SK-N-SH (cell line): ENCODE measurements around the gene MCF2L. TPM values are rescaled to one million over a fixed set of nuclear protein-coding genes. Genes with fewer than 3 reads are reported as not detected.

Experiments used
- CTCF ChIA-PET: fragments of 300-600, 350-600 bp; formaldehyde crosslinking; extraction: SDS; loops from one replicate; lab custom pipeline; 2021; lab: Yijun Ruan, JAX
- POLR2A ChIA-PET: fragments of 350-600 bp; sonication (Branson Sonifier 250); formaldehyde crosslinking; extraction: SDS; loops from one replicate; lab custom pipeline; 2020; ENCODE audit warnings: antibody characterized with exemption, inconsistent platforms; lab: Yijun Ruan, JAX
- DNase-seq: peaks from one replicate; pipeline ENCODE4 v3.0.0; 2012
- H2AFZ ChIP-seq: fragments of 200-600 bp; sonication (generic); 2 replicates; pipeline ENCODE4 v1.8.1; 2016; ENCODE audit warnings: antibody characterized with exemption, mild to moderate bottlenecking, low read depth
- H3F3A ChIP-seq: fragments of 200-600 bp; sonication (generic); replicated peaks from 2 replicates; pipeline ENCODE3; 2016; ENCODE audit warnings: antibody characterized with exemption, mild to moderate bottlenecking; ENCODE audit not compliant: insufficient read depth
- H3K27ac ChIP-seq, 2 experiments: fragments of 200-500 bp in 1 of 2; fragments of 200-600 bp in 1 of 2; sonication (Bioruptor generic) in 1 of 2; sonication (generic), shearing (Covaris generic) in 1 of 2; 2 replicates each; pipeline versions ENCODE4 v1.5.1 to v1.6.1; 2014 to 2016; ENCODE audit warnings: low read depth in 2 of 2, inconsistent platforms in 1 of 2, low read length in 1 of 2, mild to moderate bottlenecking in 1 of 2, mixed read lengths in 1 of 2
- H3K27me3 ChIP-seq: fragments of 200-600 bp; sonication (generic), shearing (Covaris generic); 2 replicates; pipeline ENCODE4 v1.6.1; 2016; ENCODE audit warnings: mixed run types; ENCODE audit not compliant: insufficient read depth
- H3K36me3 ChIP-seq, 2 experiments: fragments of 200-500 bp in 1 of 2; fragments of 200-600 bp in 1 of 2; sonication (Bioruptor generic) in 1 of 2; sonication (generic) in 1 of 2; replicated peaks in 1 of 2; 2 replicates each; pipeline versions ENCODE3 to v1.5.1; 2014 to 2016; ENCODE audit warnings: low read length in 1 of 2, mild to moderate bottlenecking in 1 of 2; ENCODE audit not compliant: insufficient read depth in 2 of 2, control insufficient read depth in 1 of 2
- H3K4me1 ChIP-seq, 2 experiments: fragments of 200-500 bp in 1 of 2; fragments of 200-600 bp in 1 of 2; sonication (Bioruptor generic) in 1 of 2; sonication (generic), shearing (Covaris generic) in 1 of 2; 2 replicates each; pipeline versions ENCODE4 v1.5.1 to v1.6.1; 2014 to 2016; ENCODE audit warnings: low read depth in 1 of 2, low read length in 1 of 2, mixed run types in 1 of 2; ENCODE audit not compliant: insufficient read depth in 2 of 2, control insufficient read depth in 1 of 2
- H3K4me2 ChIP-seq: fragments of 200-600 bp; sonication (generic), shearing (Covaris generic); 2 replicates; pipeline ENCODE4 v1.6.1; 2017; ENCODE audit warnings: mixed run types
- H3K4me3 ChIP-seq, 2 experiments: fragments of 200-500 bp in 1 of 2; fragments of 200-600 bp in 1 of 2; sonication (Bioruptor generic) in 1 of 2; sonication (generic), shearing (Covaris generic) in 1 of 2; 2 replicates each; pipeline versions ENCODE4 v1.5.1 to v1.8.1; 2014 to 2016; ENCODE audit warnings: low read depth in 2 of 2, inconsistent platforms in 1 of 2, low read length in 1 of 2, mild to moderate bottlenecking in 1 of 2, mixed read lengths in 1 of 2, moderate library complexity in 1 of 2
- H3K79me2 ChIP-seq: fragments of 200-600 bp; sonication (generic); 2 replicates; pipeline ENCODE4 v1.8.1; 2017; ENCODE audit warnings: mild to moderate bottlenecking; ENCODE audit not compliant: insufficient read depth
- H3K9ac ChIP-seq: fragments of 200-600 bp; sonication (generic); 2 replicates; pipeline ENCODE4 v1.6.1; 2017; ENCODE audit warnings: mixed run types
- H3K9me2 ChIP-seq: fragments of 200-600 bp; sonication (generic); 2 replicates; pipeline ENCODE4 v1.6.1; 2017; ENCODE audit warnings: mixed run types
- H3K9me3 ChIP-seq: fragments of 200-600 bp; sonication (generic); 2 replicates; pipeline ENCODE4 v1.6.1; 2017; ENCODE audit warnings: mixed run types, mild to moderate bottlenecking, moderate library complexity
- H4K20me1 ChIP-seq: fragments of 200-600 bp; sonication (generic); 2 replicates; pipeline ENCODE4 v1.6.1; 2017; ENCODE audit warnings: mild to moderate bottlenecking, mixed run types; ENCODE audit not compliant: insufficient read depth
- CHD2 ChIP-seq: fragments of 150-350 bp; IDR thresholded peaks from 2 replicates; pipeline ENCODE4 v1.6.1; 2018; ENCODE audit warnings: low read length; ENCODE audit not compliant: partially characterized antibody
- CTCF ChIP-seq: fragments of 200-600 bp; sonication (generic); IDR thresholded peaks from 2 replicates; pipeline ENCODE4 v1.6.1; 2017; ENCODE audit warnings: antibody characterized with exemption, mild to moderate bottlenecking, moderate library complexity
- ELF1 ChIP-seq: IDR thresholded peaks from 2 replicates; pipeline ENCODE4 v1.4.0; 2012
- EP300 ChIP-seq, 2 experiments: IDR thresholded peaks; 2 replicates each; pipeline versions ENCODE4 v1.4.0 to v1.6.1; 2012; ENCODE audit warnings: borderline replicate concordance in 1 of 2, low read depth in 1 of 2, low read length in 1 of 2
- FOXJ3 ChIP-seq: sonication (generic); formaldehyde crosslinking; IDR thresholded peaks from 2 replicates; pipeline ENCODE4 v1.5.1; 2020; ENCODE audit warnings: mild to moderate bottlenecking, missing genetic modification reagents
- FOXM1 ChIP-seq: IDR thresholded peaks from 2 replicates; pipeline ENCODE4 v1.4.0; 2012; ENCODE audit warnings: low read depth, mild to moderate bottlenecking
- GABPA ChIP-seq: IDR thresholded peaks from 2 replicates; pipeline ENCODE4 v1.4.0; 2012; ENCODE audit warnings: low read depth, mild to moderate bottlenecking
- JUND ChIP-seq: IDR thresholded peaks from 2 replicates; pipeline ENCODE4 v1.4.0; 2012
- MAX ChIP-seq: IDR thresholded peaks from 2 replicates; pipeline ENCODE4 v1.4.0; 2012; ENCODE audit warnings: low read depth
- MEF2A ChIP-seq: IDR thresholded peaks from 2 replicates; pipeline ENCODE4 v1.4.0; 2012; ENCODE audit warnings: low read depth, borderline replicate concordance
- PBX3 ChIP-seq: IDR thresholded peaks from 2 replicates; pipeline ENCODE4; 2012
- POLR2AphosphoS5 ChIP-seq: IDR thresholded peaks from 2 replicates; pipeline ENCODE4 v1.6.1; 2012; ENCODE audit warnings: low read depth, low read length
- REST ChIP-seq: IDR thresholded peaks from 2 replicates; pipeline ENCODE4 v1.6.1; 2012; ENCODE audit warnings: mild to moderate bottlenecking, low read depth, low read length, moderate library complexity
- RFX5 ChIP-seq: IDR thresholded peaks from 2 replicates; pipeline ENCODE4 v1.6.1; 2012; ENCODE audit warnings: mild to moderate bottlenecking, improper control_type of control experiment, low read length
- RXRA ChIP-seq: IDR thresholded peaks from 2 replicates; pipeline ENCODE4 v1.4.0; 2012; ENCODE audit warnings: low read depth, mild to moderate bottlenecking, borderline replicate concordance
- SMC3 ChIP-seq: IDR thresholded peaks from 2 replicates; pipeline ENCODE4 v1.6.1; 2012; ENCODE audit warnings: low read depth, low read length, improper control_type of control experiment
- TAF1 ChIP-seq: IDR thresholded peaks from 2 replicates; pipeline ENCODE4 v1.6.1; 2012; ENCODE audit warnings: low read depth, mild to moderate bottlenecking, low read length, moderate library complexity, borderline replicate concordance
- TCF12 ChIP-seq: IDR thresholded peaks from 2 replicates; pipeline ENCODE4 v1.4.0; 2012
- TEAD4 ChIP-seq: IDR thresholded peaks from 2 replicates; pipeline ENCODE4 v1.4.0; 2012; ENCODE audit warnings: mild to moderate bottlenecking, borderline replicate concordance; ENCODE audit not compliant: insufficient read depth
- USF2 ChIP-seq: fragments of 150-350 bp; IDR thresholded peaks from 2 replicates; pipeline ENCODE4 v1.6.1; 2017; ENCODE audit warnings: antibody characterized with exemption, low read length, low read depth, borderline replicate concordance
- WGBS: methylation state at CpG from one replicate; pipeline ENCODE4 v1.1.6; 2017; ENCODE audit warnings: low lambda C conversion rate; 5-methylcytosine and 5-hydroxymethylcytosine counted together
- polyA plus RNA-seq, 3 experiments: library from polyadenylated mRNA; depleted of rRNA; stranded (reverse); fragments of >200 nt; gene quantifications; 2 replicates each; pipeline ENCODE4 v1.2.3, GENCODE V29; 2012

The MCF2L gene
- polyA plus RNA-seq, 1 of the 3 experiments (the other 2 are of a cell fraction) = 0.56 TPM

- no peak for TF ChIP-seq CTCF
- TF ChIP-seq FOXM1 = no peak
- TF ChIP-seq MAX = no peak
These were observed 10.7 kb upstream of the MCF2L start (continued) for GRCh38 chr13:112958127-112958989.

- no peak overlapping the region for H3K9ac ChIP-seq
- 74% methylated on average over 11 of the region's 11 CpGs for WGBS
- no peaks in the 10 kb centered on the region; the same call in 1 of the 2 replicates for H3K27me3 ChIP-seq
- no peak overlapping the region for H3K4me3 ChIP-seq
- no peak for DNase-seq
- H3K4me1 ChIP-seq = no peaks in the 10 kb centered on the region
- no peaks in the 10 kb centered on the region for H3K36me3 ChIP-seq
- CTCF ChIA-PET = no interaction called here
- H3K27ac ChIP-seq = no peak overlapping the region
- H2AFZ ChIP-seq = no peak overlapping the region
- no peaks in the 10 kb centered on the region for H3F3A ChIP-seq
- H3K9me2 ChIP-seq = no peaks in the 10 kb centered on the region
- H3K79me2 ChIP-seq = no peaks in the 10 kb centered on the region
- POLR2A ChIA-PET = interaction anchor here (0.8 kb wide), 1 partner anchor 16 kb away, joined by 3 read pairs; no protein-coding TSS in a partner anchor
- no peak overlapping the region for H3K4me2 ChIP-seq
- no peaks in the 10 kb centered on the region for H4K20me1 ChIP-seq
- no peaks in the 10 kb centered on the region for H3K9me3 ChIP-seq
- TF ChIP-seq CTCF = no peak
- no peak for TF ChIP-seq TAF1
- no peak for TF ChIP-seq SMC3
- no peak for TF ChIP-seq REST
- no peak for TF ChIP-seq USF2
- no peak for TF ChIP-seq PBX3
- no peak for TF ChIP-seq CHD2
- TF ChIP-seq TCF12 = no peak
- TF ChIP-seq JUND = no peak
- no peak for TF ChIP-seq RFX5
- no peak for TF ChIP-seq EP300 (IDR thresholded peaks at IDR 0.05; ENCODE audit: borderline replicate concordance in 1 of 2, low read depth in 1 of 2, low read length in 1 of 2)
- TF ChIP-seq TEAD4 = no peak
- TF ChIP-seq GABPA = no peak
- TF ChIP-seq RXRA = no peak
- TF ChIP-seq MEF2A = no peak
- no peak for TF ChIP-seq POLR2AphosphoS5
- no peak for TF ChIP-seq FOXJ3 (CRISPR knock-in tag)
- no peak for TF ChIP-seq MAX
- no peak for TF ChIP-seq ELF1
These were observed 9.8 kb upstream of the MCF2L start for GRCh38 chr13:112959206-112959605.
